ENCODE results near the gene FLOT2.
"Not testable (repeated sequence)": the region's sequence is repeated elsewhere in the genome, so short reads cannot be mapped to it uniquely, and the experiment has no call there.

Gene FLOT2

DNA sequence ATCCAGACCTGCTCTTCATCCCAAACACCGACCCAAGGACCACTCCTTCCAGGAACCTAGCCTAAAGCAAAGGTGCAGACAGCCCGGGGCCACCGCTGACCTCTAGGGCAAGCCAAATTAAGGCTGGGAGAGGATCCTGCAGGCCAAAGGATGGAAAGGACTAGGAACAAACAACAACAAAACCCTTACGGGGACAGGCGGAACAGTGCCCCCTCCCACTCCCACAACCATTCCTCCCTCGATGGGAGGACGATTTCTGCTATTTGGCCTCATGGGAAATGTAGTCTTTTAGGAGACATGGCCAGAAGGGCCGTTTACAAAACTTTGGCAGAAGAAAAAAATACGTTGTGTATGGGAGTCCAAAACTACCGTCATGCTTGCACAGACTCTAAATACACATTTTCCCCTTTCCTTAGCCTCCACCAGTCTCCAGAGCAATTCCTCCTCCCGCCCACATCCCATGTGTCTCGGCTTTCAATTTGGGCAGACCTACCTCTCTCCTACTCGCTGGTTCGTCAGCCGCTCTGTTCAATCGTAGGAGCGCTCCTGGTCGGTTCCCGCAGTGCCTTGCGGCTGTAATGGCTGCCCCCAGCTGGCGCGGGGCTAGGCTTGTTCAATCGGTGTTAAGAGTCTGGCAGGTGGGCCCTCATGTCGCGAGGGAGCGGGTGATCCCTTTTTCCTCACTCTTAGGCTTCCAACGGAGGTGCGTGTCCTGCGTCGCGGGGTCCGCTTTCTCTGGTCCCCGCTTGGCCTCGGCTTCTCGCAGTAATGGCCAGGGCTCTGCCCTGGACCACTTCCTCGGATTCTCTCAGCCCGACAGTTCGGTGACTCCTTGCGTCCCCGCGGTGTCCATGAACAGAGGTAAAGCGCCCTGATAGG lies 42.8 kb downstream of the FLOT2 start, which contains the start of gene ERAL1:
Gene ERAL1 (plus strand): TSS at position 560 of the 879 bp plus-strand sequence. CDS start 19 bp downstream, at position 579.
- Histone ChIP-seq H3K9me3 (ENCODE audit: low read length) (no peaks in the 10 kb centered on the region), H3K4me1 (ENCODE audit: insufficient read depth, low read length) (peaks cover 11% of the 10 kb centered on the region), H3K4me3 (ENCODE audit: low read length) (peak within 1 kb of the TSS; percentile 81), H3K36me3 (ENCODE audit: insufficient read depth, low read length) (peaks cover 20% of the 10 kb centered on the region), H3K27me3 (ENCODE audit: insufficient read depth, low read length) (no peaks in the 10 kb centered on the region), H2AFZ (ENCODE audit: low read depth, low read length) (peak within 1 kb of the TSS; percentile 76)

GRCh38 chr17:28853295-28853694 lies 44.2 kb downstream of the FLOT2 start:
- Histone ChIP-seq H2AFZ (ENCODE audit: low read depth, low read length) (no peak overlapping the region), H3K9me3 (ENCODE audit: low read length) (no peaks in the 10 kb centered on the region), H3K36me3 (ENCODE audit: insufficient read depth, low read length) (peaks cover 12% of the 10 kb centered on the region), H3K4me1 (ENCODE audit: insufficient read depth, low read length) (peaks cover 11% of the 10 kb centered on the region), H3K4me3 (ENCODE audit: low read length) (no peak overlapping the region), H3K27me3 (ENCODE audit: insufficient read depth, low read length) (no peaks in the 10 kb centered on the region)

- Histone ChIP-seq H2AFZ (ENCODE audit: low read depth, low read length) (no peak overlapping the region), H3K4me3 (ENCODE audit: low read length) (no peak overlapping the region), H3K36me3 (ENCODE audit: insufficient read depth, low read length) (no peaks in the 10 kb centered on the region), H3K9me3 (ENCODE audit: low read length) (no peaks in the 10 kb centered on the region), H3K4me1 (ENCODE audit: insufficient read depth, low read length) (peaks cover 2% of the 10 kb centered on the region), H3K27me3 (ENCODE audit: insufficient read depth, low read length) (no peaks in the 10 kb centered on the region)
These were observed 48.3 kb downstream of the FLOT2 start for GRCh38 chr17:28849281-28849680.

DNA sequence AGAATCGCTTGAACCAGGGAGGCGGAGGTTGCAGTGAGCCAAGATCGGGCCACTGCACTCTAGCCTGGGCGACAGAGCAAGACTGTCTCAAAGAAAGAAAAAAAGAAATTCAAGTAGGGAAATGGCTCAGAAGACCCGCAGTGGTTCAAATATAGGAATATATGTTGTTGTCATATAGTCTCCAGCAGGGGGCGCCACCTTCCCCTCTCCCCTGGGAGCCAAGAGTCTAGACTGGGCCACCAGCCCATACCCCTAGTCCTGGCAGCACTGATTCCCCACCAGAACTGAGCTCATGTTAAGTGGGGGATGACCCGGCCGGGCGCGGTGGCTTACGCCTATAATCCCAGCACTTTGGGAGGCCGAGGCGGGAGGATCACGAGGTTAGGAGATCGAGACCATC lies 48.9 kb downstream of the FLOT2 start:
- not testable (repeated sequence) for H3K9me3 ChIP-seq (ENCODE audit: low read length); H3K27me3 ChIP-seq (ENCODE audit: insufficient read depth, low read length); H3K4me3 ChIP-seq (ENCODE audit: low read length); H2AFZ ChIP-seq (ENCODE audit: low read depth, low read length); H3K4me1 ChIP-seq (ENCODE audit: insufficient read depth, low read length); H3K36me3 ChIP-seq (ENCODE audit: insufficient read depth, low read length)

DNA sequence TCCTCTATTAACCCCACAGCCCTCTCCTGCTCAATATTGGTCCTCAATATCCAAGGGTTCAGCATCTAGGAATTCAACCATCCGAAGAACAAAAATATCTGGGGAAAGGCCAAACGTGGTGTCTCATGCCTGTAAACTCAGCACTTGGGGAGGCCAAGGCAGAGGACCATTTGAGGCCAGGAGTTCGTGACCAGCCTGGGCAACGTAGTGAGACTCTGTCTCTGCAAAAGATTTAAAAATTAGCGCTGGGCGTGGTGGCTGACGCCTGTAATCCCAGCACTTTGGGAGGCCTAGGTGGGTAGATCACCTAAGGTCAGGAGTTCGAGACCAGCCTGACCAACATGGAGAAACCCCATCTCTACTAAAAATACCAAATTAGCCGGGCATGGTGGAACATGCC lies 50.8 kb downstream of the FLOT2 start:
- H3K4me1 ChIP-seq (ENCODE audit: insufficient read depth, low read length); H3K4me3 ChIP-seq (ENCODE audit: low read length); H2AFZ ChIP-seq (ENCODE audit: low read depth, low read length); H3K27me3 ChIP-seq (ENCODE audit: insufficient read depth, low read length); H3K9me3 ChIP-seq (ENCODE audit: low read length); H3K36me3 ChIP-seq (ENCODE audit: insufficient read depth, low read length): not testable (repeated sequence)

DNA sequence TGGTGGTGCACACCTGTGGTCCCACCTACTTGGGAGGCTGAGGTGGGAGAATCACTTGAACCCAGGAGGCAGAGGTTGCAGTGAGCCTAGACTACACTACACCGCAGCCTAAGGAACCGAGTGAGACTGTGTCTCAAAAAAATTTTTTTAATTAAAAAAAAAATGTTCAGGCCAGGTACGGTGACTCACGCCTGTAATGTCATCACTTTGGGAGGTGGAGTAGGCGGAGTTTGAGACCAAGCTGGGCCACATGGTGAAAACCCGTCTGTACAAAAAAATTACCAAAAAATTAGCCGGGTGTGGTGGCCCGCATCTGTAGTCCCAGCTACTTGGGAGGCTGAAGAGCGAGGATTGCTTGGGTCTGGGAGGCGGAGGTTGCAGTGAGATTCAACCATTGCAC lies 51.3 kb downstream of the FLOT2 start:
- Histone ChIP-seq H3K4me3 (ENCODE audit: low read length) (no peak overlapping the region), H3K9me3 (ENCODE audit: low read length) (no peaks in the 10 kb centered on the region), H3K27me3 (ENCODE audit: insufficient read depth, low read length) (no peaks in the 10 kb centered on the region), H3K4me1 (ENCODE audit: insufficient read depth, low read length) (peaks cover 10% of the 10 kb centered on the region), H3K36me3 (ENCODE audit: insufficient read depth, low read length) (no peaks in the 10 kb centered on the region), H2AFZ (ENCODE audit: low read depth, low read length) (no peak overlapping the region)

GRCh38 chr17:28843816-28844148 lies 53.8 kb downstream of the FLOT2 start:
- Histone ChIP-seq H2AFZ (ENCODE audit: low read depth, low read length) (no peak overlapping the region), H3K27me3 (ENCODE audit: insufficient read depth, low read length) (no peaks in the 10 kb centered on the region), H3K9me3 (ENCODE audit: low read length) (no peaks in the 10 kb centered on the region), H3K36me3 (ENCODE audit: insufficient read depth, low read length) (no peaks in the 10 kb centered on the region), H3K4me1 (ENCODE audit: insufficient read depth, low read length) (peaks cover 11% of the 10 kb centered on the region), H3K4me3 (ENCODE audit: low read length) (no peak overlapping the region)

- H3K27me3 ChIP-seq (ENCODE audit: insufficient read depth, low read length) = no peaks in the 10 kb centered on the region
- no peaks in the 10 kb centered on the region for H3K9me3 ChIP-seq (ENCODE audit: low read length)
- H2AFZ ChIP-seq (ENCODE audit: low read depth, low read length) = peak within 1 kb of the TSS; percentile 75
- H3K4me1 ChIP-seq (ENCODE audit: insufficient read depth, low read length) = peaks cover 11% of the 10 kb centered on the region
- H3K4me3 ChIP-seq (ENCODE audit: low read length) = peak within 1 kb of the TSS; percentile 83
- no peaks in the 10 kb centered on the region for H3K36me3 ChIP-seq (ENCODE audit: insufficient read depth, low read length)
These were observed 55.1 kb downstream of the FLOT2 start, which contains the start of gene FAM222B for GRCh38 chr17:28842282-28843012. Gene FAM222B, minus strand, starts transcription at chr17:28842790. Its CDS starts 76,123 bp downstream, at chr17:28766667.

- no peaks in the 10 kb centered on the region for H3K36me3 ChIP-seq (ENCODE audit: insufficient read depth, low read length)
- peaks cover 11% of the 10 kb centered on the region for H3K4me1 ChIP-seq (ENCODE audit: insufficient read depth, low read length)
- H3K9me3 ChIP-seq (ENCODE audit: low read length) = no peaks in the 10 kb centered on the region
- H2AFZ ChIP-seq (ENCODE audit: low read depth, low read length) = peak overlapping the region; percentile 75
- H3K27me3 ChIP-seq (ENCODE audit: insufficient read depth, low read length) = no peaks in the 10 kb centered on the region
- peak overlapping the region; percentile 83 for H3K4me3 ChIP-seq (ENCODE audit: low read length)
These were observed 55.6 kb downstream of the FLOT2 start for GRCh38 chr17:28841901-28842281.

DNA sequence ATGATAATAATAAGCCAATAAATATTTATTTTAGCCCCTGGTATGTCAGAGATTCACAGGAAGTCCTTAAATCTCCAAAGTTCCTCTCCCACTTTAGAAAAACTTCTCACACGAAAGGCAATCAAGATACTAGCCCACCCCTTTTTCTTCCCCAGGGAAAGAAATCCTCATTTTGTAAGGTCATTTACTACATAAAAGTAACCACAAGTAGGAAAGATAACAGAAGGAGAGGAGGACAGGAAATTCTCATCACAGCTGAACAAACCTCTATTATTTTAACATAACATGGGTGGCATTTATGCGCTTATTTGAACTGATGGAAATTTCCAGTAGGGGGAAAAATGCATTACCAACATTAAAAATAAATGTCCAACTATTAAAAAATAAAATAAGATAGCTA lies 58.3 kb downstream of the FLOT2 start:
- Histone ChIP-seq H3K36me3 (ENCODE audit: insufficient read depth, low read length) (no peaks in the 10 kb centered on the region), H3K9me3 (ENCODE audit: low read length) (no peaks in the 10 kb centered on the region), H3K27me3 (ENCODE audit: insufficient read depth, low read length) (no peaks in the 10 kb centered on the region), H2AFZ (ENCODE audit: low read depth, low read length) (no peak overlapping the region), H3K4me1 (ENCODE audit: insufficient read depth, low read length) (peaks cover 11% of the 10 kb centered on the region), H3K4me3 (ENCODE audit: low read length) (no peak overlapping the region)

- H3K4me3 ChIP-seq (ENCODE audit: low read length); H3K9me3 ChIP-seq (ENCODE audit: low read length); H3K27me3 ChIP-seq (ENCODE audit: insufficient read depth, low read length); H3K4me1 ChIP-seq (ENCODE audit: insufficient read depth, low read length); H3K36me3 ChIP-seq (ENCODE audit: insufficient read depth, low read length); H2AFZ ChIP-seq (ENCODE audit: low read depth, low read length): not testable (repeated sequence)
These were observed 61.0 kb downstream of the FLOT2 start for GRCh38 chr17:28836541-28836940.

DNA sequence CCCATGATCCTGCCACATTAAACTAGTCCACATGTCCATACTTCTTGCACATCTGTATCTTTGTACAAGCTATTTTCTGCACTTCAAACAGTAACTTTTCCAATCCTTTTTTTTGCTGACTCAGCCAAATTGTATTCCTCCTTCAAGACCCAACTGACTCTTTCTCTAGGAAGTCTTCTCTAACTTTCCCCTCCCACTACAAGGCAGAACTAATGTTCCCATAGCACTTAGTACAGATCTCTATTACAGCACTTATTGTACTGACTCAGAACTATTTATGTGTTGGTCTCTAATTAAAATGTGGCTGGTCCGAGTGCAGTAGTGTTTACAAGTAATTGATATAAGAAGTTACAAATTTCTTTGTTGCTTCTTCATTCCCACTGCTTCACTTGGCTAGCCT lies 63.1 kb downstream of the FLOT2 start:
- no peaks in the 10 kb centered on the region for H3K27me3 ChIP-seq (ENCODE audit: insufficient read depth, low read length)
- peaks cover 2% of the 10 kb centered on the region for H3K36me3 ChIP-seq (ENCODE audit: insufficient read depth, low read length)
- no peak overlapping the region for H3K4me3 ChIP-seq (ENCODE audit: low read length)
- no peak overlapping the region for H2AFZ ChIP-seq (ENCODE audit: low read depth, low read length)
- H3K9me3 ChIP-seq (ENCODE audit: low read length) = no peaks in the 10 kb centered on the region
- no peaks in the 10 kb centered on the region for H3K4me1 ChIP-seq (ENCODE audit: insufficient read depth, low read length)

Measured in neuron (in vitro differentiated cells).